Endodermal cell (in vitro differentiated cells): ENCODE measurements around the gene NKAIN4. TPM values are rescaled to one million over a fixed set of nuclear protein-coding genes. Genes with fewer than 3 reads are reported as not detected.

Source experiments
- DNase-seq: peaks from one replicate; pipeline ENCODE4 v3.0.0-alpha.2; 2017
- H3K27ac ChIP-seq: 2 replicates; pipeline ENCODE4 v1.5.1; 2013; ENCODE audit warnings: mild to moderate bottlenecking, low read depth, low read length, moderate library complexity
- H3K27me3 ChIP-seq: 2 replicates; pipeline ENCODE4 v1.6.1; 2013; ENCODE audit warnings: mild to moderate bottlenecking, low read length, moderate library complexity; ENCODE audit not compliant: insufficient read depth, control insufficient read depth, poor library complexity, severe bottlenecking
- H3K36me3 ChIP-seq: 2 replicates; pipeline ENCODE4 v1.7.0; 2013; ENCODE audit warnings: mild to moderate bottlenecking, low read length, moderate library complexity; ENCODE audit not compliant: control insufficient read depth, insufficient read depth
- H3K4me1 ChIP-seq: one replicate; pipeline ENCODE4 v1.7.0; 2013; ENCODE audit warnings: low read length; ENCODE audit not compliant: control insufficient read depth, insufficient read depth
- H3K4me3 ChIP-seq: 2 replicates; pipeline ENCODE4 v1.5.1; 2013; ENCODE audit warnings: mild to moderate bottlenecking, low read length, moderate library complexity
- H3K9ac ChIP-seq: 2 replicates; pipeline ENCODE4 v1.6.1; 2013; ENCODE audit warnings: mild to moderate bottlenecking, low read length, moderate library complexity; ENCODE audit not compliant: poor library complexity, severe bottlenecking; ENCODE audit errors: extremely low read depth
- H3K9me3 ChIP-seq: 2 replicates; pipeline ENCODE4 v1.6.1; 2013; ENCODE audit warnings: mild to moderate bottlenecking, low read length, moderate library complexity; ENCODE audit not compliant: control insufficient read depth
- H3K27ac Mint-ChIP-seq: 2 replicates; pipeline ENCODE4 v1.8.0; 2020; ENCODE audit warnings: mixed read lengths
- H3K27me3 Mint-ChIP-seq: 2 replicates; pipeline ENCODE4 v1.8.0; 2021; ENCODE audit warnings: mild to moderate bottlenecking, mixed read lengths; ENCODE audit not compliant: insufficient read depth
- H3K36me3 Mint-ChIP-seq: 2 replicates; pipeline ENCODE4 v1.8.0; 2020; ENCODE audit warnings: low read depth, mixed read lengths
- H3K4me1 Mint-ChIP-seq: 2 replicates; pipeline ENCODE4 v1.8.0; 2020; ENCODE audit warnings: mixed read lengths
- H3K4me3 Mint-ChIP-seq: 2 replicates; pipeline ENCODE4 v1.8.0; 2020; ENCODE audit warnings: mild to moderate bottlenecking, moderate library complexity, mixed read lengths
- H3K9me3 Mint-ChIP-seq: 2 replicates; pipeline ENCODE4 v1.8.0; 2020; ENCODE audit warnings: mild to moderate bottlenecking, mixed read lengths
- WGBS, 2 experiments: methylation state at CpG; one replicate each; pipeline versions ENCODE4 v1.1.5 to v1.1.7; 2013; ENCODE audit warnings: missing lambda C conversion rate in 2 of 2, mixed read lengths in 1 of 2; ENCODE audit not compliant: insufficient coverage in 1 of 2, insufficient read length in 1 of 2; 5-methylcytosine and 5-hydroxymethylcytosine counted together
- microRNA-seq: library from miRNA; unstranded; fragments of <30 nt; microRNA quantifications from one replicate; pipeline ENCODE4 v1.2.0, GENCODE V29; 2020; ENCODE audit warnings: borderline microRNAs expressed
- total RNA-seq, 2 donors: library from RNA; stranded (reverse); fragmentation: NEBNext Ultra II Directional in 1 of 2; extraction: Animal tissue kit (Norgen Biotek cat#: 25700) in 1 of 2; gene quantifications; 2 replicates in 1 of 2; 3 replicates in 1 of 2; pipeline ENCODE4 v1.2.1, GENCODE V29; 2021
- TF ChIP-seq, protein P1 (sequence below): fragments of 200-600 bp; sonication (generic); conservative IDR thresholded peaks from 2 replicates; pipeline ENCODE4 v1.5.0; 2021; ENCODE audit warnings: antibody characterized with exemption, mild to moderate bottlenecking

Gene NKAIN4
- total RNA-seq, 2 donors from 2014 or later = 0.24 to 1.7 TPM

DNA sequence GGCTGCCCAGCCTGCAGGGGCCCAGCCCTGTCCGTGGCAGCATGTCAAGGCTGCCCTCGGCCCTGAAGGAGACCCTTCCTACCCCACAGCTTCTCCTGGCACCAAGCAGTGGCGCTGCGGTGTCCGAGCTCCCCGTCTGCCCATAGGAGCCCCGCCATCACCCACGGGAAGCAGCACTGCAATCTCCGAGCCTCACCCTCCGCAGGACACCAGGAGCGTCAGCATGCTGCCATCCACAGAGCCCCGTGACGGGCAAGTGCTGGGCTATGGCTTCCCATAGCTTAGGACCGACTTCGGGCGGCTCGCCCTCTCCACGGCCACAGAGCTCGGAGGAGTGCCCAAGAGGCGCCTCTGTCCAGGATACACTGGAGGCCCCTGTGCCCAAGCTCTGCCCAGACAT, 63.4 kb downstream of the NKAIN4 start:
- Mint-ChIP-seq H3K4me1 (peaks cover 4% of the 10 kb centered on the region), H3K27ac (no peak overlapping the region), H3K4me3 (no peak overlapping the region), H3K9me3 (no peaks in the 10 kb centered on the region), H3K36me3 (peaks cover 13% of the 10 kb centered on the region), H3K27me3 (no peaks in the 10 kb centered on the region)
- Histone ChIP-seq H3K4me3 (no peak overlapping the region), H3K27me3 (no peaks in the 10 kb centered on the region), H3K9me3 (no peaks in the 10 kb centered on the region), H3K36me3 (peaks cover 20% of the 10 kb centered on the region), H3K4me1 (no peaks in the 10 kb centered on the region), H3K9ac (no peak overlapping the region), H3K27ac (no peak overlapping the region)
- no peak for DNase-seq
- TF ChIP-seq, protein P1, sequence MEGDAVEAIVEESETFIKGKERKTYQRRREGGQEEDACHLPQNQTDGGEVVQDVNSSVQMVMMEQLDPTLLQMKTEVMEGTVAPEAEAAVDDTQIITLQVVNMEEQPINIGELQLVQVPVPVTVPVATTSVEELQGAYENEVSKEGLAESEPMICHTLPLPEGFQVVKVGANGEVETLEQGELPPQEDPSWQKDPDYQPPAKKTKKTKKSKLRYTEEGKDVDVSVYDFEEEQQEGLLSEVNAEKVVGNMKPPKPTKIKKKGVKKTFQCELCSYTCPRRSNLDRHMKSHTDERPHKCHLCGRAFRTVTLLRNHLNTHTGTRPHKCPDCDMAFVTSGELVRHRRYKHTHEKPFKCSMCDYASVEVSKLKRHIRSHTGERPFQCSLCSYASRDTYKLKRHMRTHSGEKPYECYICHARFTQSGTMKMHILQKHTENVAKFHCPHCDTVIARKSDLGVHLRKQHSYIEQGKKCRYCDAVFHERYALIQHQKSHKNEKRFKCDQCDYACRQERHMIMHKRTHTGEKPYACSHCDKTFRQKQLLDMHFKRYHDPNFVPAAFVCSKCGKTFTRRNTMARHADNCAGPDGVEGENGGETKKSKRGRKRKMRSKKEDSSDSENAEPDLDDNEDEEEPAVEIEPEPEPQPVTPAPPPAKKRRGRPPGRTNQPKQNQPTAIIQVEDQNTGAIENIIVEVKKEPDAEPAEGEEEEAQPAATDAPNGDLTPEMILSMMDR = no peak
- 93% methylated on average over 19 to 20 of the region's 20 CpGs for WGBS, 2 experiments

Small RNA genes lying within 50 kb of the gene (microRNA-seq; reads per million reads assigned to microRNA genes)
- not detected for gene MIR3196
- gene MIR4326 = not detected

Other genes starting within 250 kb of the NKAIN4 start
- gene BHLHE23, start 247.5 kb downstream of the NKAIN4 start, total RNA-seq = not detected
- 10 to 100 TPM; 64.9 to 73.2 TPM for gene YTHDF1, start 38.3 kb downstream of the NKAIN4 start, total RNA-seq
- gene BIRC7, start 18.6 kb downstream of the NKAIN4 start, total RNA-seq = not detected
- gene ARFGAP1, start 18.4 kb upstream of the NKAIN4 start, total RNA-seq = 100 to 1,000 TPM; 159 to 208 TPM
- gene COL20A1, start 38.7 kb upstream of the NKAIN4 start, total RNA-seq = under 1 TPM in 1 of 2 donors, not detected in 1; 0.44 TPM
- gene CHRNA4, start 106.9 kb upstream of the NKAIN4 start, total RNA-seq = under 1 TPM in 1 of 2 donors, not detected in 1; 0.46 TPM
- gene KCNQ2, start 218.2 kb upstream of the NKAIN4 start, total RNA-seq = 10 to 100 TPM; 36.4 to 62.8 TPM
- gene EEF1A2, start 244.6 kb upstream of the NKAIN4 start, total RNA-seq = 10 to 100 TPM; 12.1 to 22.6 TPM